Neural cell (in vitro differentiated cells): ENCODE results near the gene HS3ST6. TPM values are rescaled to one million over a fixed set of nuclear protein-coding genes. Genes with fewer than 3 reads are reported as not detected.

Experiments used
- H2AFZ ChIP-seq: fragments of 200-600, 300-800 bp; sonication (generic), shearing (Covaris generic); 2 replicates; pipeline ENCODE4 v1.6.0; 2014; ENCODE audit warnings: low read depth, mild to moderate bottlenecking, antibody characterized with exemption, low read length, moderate library complexity
- H3F3A ChIP-seq: fragments of 200-600 bp; shearing (Covaris generic); 2 replicates; pipeline ENCODE4 v1.6.1; 2016; ENCODE audit warnings: mild to moderate bottlenecking, moderate library complexity, mixed read lengths, antibody characterized with exemption, low read length; ENCODE audit not compliant: insufficient read depth, poor library complexity, severe bottlenecking
- H3K27ac ChIP-seq: fragments of 200-600, 300-800 bp; sonication (generic), shearing (Covaris generic); 2 replicates; pipeline ENCODE4 v1.5.1; 2014; ENCODE audit warnings: mild to moderate bottlenecking, low read length, moderate library complexity
- H3K27me3 ChIP-seq: fragments of 300-800, 200-600 bp; sonication (generic), shearing (Covaris generic); 2 replicates; pipeline ENCODE4 v1.6.0; 2014; ENCODE audit warnings: mild to moderate bottlenecking, low read depth, low read length, moderate library complexity; ENCODE audit not compliant: insufficient read depth
- H3K36me3 ChIP-seq: fragments of 300-800, 200-600 bp; sonication (generic), shearing (Covaris generic); 2 replicates; pipeline ENCODE4 v1.5.1; 2014; ENCODE audit warnings: mild to moderate bottlenecking, antibody characterized with exemption, low read length, moderate library complexity; ENCODE audit not compliant: insufficient read depth
- H3K4me2 ChIP-seq: fragments of 300-800, 200-600 bp; sonication (generic), shearing (Covaris generic); 2 replicates; pipeline ENCODE4 v1.6.0; 2014; ENCODE audit warnings: mild to moderate bottlenecking, low read length
- H3K4me3 ChIP-seq: fragments of 300-800, 200-600 bp; sonication (generic), shearing (Covaris generic); 2 replicates; pipeline ENCODE4 v1.5.1; 2014; ENCODE audit warnings: mild to moderate bottlenecking, low read length, moderate library complexity
- H3K79me2 ChIP-seq: fragments of 200-600 bp; shearing (Covaris generic); replicated peaks from 2 replicates; pipeline ENCODE4 v1.6.0; 2014; ENCODE audit warnings: mild to moderate bottlenecking, low read length, moderate library complexity; ENCODE audit not compliant: insufficient read depth
- H3K9ac ChIP-seq: fragments of 300-800, 200-600 bp; sonication (generic), shearing (Covaris generic); 2 replicates; pipeline ENCODE4 v1.6.1; 2016; ENCODE audit warnings: mild to moderate bottlenecking, low read length, mixed read lengths
- H3K9me2 ChIP-seq: fragments of 200-600 bp; shearing (Covaris generic); 2 replicates; pipeline ENCODE4 v1.6.1; 2016; ENCODE audit warnings: mild to moderate bottlenecking, low read length, mixed read lengths; ENCODE audit not compliant: insufficient read depth
- H3K9me3 ChIP-seq: fragments of 200-600, 300-800 bp; sonication (generic), shearing (Covaris generic); 2 replicates; pipeline ENCODE4 v1.6.1; 2016; ENCODE audit warnings: mild to moderate bottlenecking, mixed run types, low read length, moderate library complexity, mixed read lengths
- H4K20me1 ChIP-seq: fragments of 200-600 bp; shearing (Covaris generic); 2 replicates; pipeline ENCODE4 v1.6.1; 2016; ENCODE audit warnings: mild to moderate bottlenecking, mixed run types; ENCODE audit not compliant: insufficient read depth
- EP300 ChIP-seq: fragments of 450-650 bp; conservative IDR thresholded peaks from 2 replicates; pipeline ENCODE4 v1.6.1; 2014; ENCODE audit warnings: antibody characterized with exemption, mild to moderate bottlenecking, moderate library complexity; ENCODE audit not compliant: poor library complexity, severe bottlenecking
- EZH2 ChIP-seq: fragments of 200-600, 300-800 bp; shearing (Covaris generic), sonication (generic); IDR thresholded peaks from 2 replicates; pipeline ENCODE4 v1.6.1; 2014; ENCODE audit warnings: antibody characterized with exemption, low read length, borderline replicate concordance, mild to moderate bottlenecking; ENCODE audit not compliant: insufficient read depth, poor library complexity, severe bottlenecking
- MXI1 ChIP-seq: fragments of 450-650 bp; conservative IDR thresholded peaks from 2 replicates; pipeline ENCODE4 v1.6.1; 2014; ENCODE audit warnings: antibody characterized with exemption, mild to moderate bottlenecking; ENCODE audit not compliant: poor library complexity, severe bottlenecking
- POLR2AphosphoS5 ChIP-seq: IDR thresholded peaks from 2 replicates; pipeline ENCODE4 v1.6.1; 2012
- RAD21 ChIP-seq: fragments of 450-650 bp; conservative IDR thresholded peaks from 2 replicates; pipeline ENCODE4 v1.6.1; 2014; ENCODE audit warnings: antibody characterized with exemption, mild to moderate bottlenecking, moderate library complexity
- SMC3 ChIP-seq: fragments of 450-650 bp; conservative IDR thresholded peaks from 2 replicates; pipeline ENCODE4 v1.6.1; 2014; ENCODE audit warnings: antibody characterized with exemption, mild to moderate bottlenecking, moderate library complexity; ENCODE audit not compliant: poor library complexity
- TAF1 ChIP-seq: IDR thresholded peaks from 2 replicates; pipeline ENCODE4 v1.6.1; 2012; ENCODE audit warnings: low read depth
- polyA plus RNA-seq: library from polyadenylated mRNA; depleted of rRNA; stranded (reverse); fragments of >200 nt; gene quantifications from 2 replicates; pipeline ENCODE4 v1.2.3, GENCODE V29; 2014
- TF ChIP-seq, protein P1 (sequence below): fragments of 450-650 bp; IDR thresholded peaks from 2 replicates; pipeline ENCODE4 v1.5.1; 2014; ENCODE audit warnings: antibody characterized with exemption, mild to moderate bottlenecking, moderate library complexity; ENCODE audit not compliant: poor library complexity, severe bottlenecking
- TF ChIP-seq, protein P2 (sequence below): IDR thresholded peaks from 2 replicates; pipeline ENCODE4 v1.6.1; 2012; ENCODE audit warnings: borderline replicate concordance

The HS3ST6 gene
- polyA plus RNA-seq, 1 donor from 2014 or later: not detected

DNA sequence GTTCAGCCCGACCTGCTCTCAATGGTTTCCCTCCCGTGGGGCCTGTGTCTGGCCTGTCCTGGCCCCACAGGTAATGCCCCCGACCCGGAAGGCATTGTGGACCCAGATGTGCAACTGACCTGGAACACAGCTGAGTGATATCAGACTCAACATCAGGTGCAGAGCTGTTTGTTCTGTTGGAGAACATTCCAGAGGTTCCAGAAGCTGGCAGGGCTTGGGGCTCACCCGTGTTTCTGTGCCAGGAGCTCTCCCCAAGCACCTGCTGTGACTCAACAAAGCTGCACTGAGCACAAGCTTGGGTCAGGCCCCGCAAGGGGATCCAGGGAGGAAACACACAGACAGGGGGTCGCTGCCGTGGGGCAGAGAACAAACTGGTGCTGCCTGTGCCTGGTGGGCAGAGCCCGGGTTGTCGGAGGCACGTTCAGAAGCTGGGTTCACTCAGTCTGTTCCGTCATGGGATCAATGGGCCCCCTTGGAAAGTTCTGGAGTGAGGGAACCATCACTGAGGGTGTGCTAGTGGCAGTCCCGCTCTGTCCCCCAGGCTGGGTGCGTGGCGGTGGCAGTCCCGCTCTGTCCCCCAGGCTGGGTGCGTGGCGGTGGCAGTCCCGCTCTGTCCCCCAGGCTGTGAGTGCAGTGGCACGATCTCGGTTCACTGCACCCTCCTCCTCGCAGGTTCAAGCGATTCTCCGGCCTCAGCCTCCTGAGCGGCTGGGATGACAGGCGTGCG, 22.1 kb downstream of the HS3ST6 start:
- Histone ChIP-seq H3K9me2 (no peaks in the 10 kb centered on the region), H2AFZ (no peak overlapping the region), H3K9ac (no peak overlapping the region), H3K36me3 (no peaks in the 10 kb centered on the region), H3K4me2 (no peak overlapping the region), H4K20me1 (no peaks in the 10 kb centered on the region), H3K27me3 (no peaks in the 10 kb centered on the region), H3K79me2 (no peaks in the 10 kb centered on the region), H3K27ac (no peak overlapping the region), H3K4me3 (no peak overlapping the region), H3K9me3 (no peaks in the 10 kb centered on the region), H3F3A (no peaks in the 10 kb centered on the region)
- TF ChIP-seq MXI1: no peak
- TF ChIP-seq TAF1: no peak

DNA sequence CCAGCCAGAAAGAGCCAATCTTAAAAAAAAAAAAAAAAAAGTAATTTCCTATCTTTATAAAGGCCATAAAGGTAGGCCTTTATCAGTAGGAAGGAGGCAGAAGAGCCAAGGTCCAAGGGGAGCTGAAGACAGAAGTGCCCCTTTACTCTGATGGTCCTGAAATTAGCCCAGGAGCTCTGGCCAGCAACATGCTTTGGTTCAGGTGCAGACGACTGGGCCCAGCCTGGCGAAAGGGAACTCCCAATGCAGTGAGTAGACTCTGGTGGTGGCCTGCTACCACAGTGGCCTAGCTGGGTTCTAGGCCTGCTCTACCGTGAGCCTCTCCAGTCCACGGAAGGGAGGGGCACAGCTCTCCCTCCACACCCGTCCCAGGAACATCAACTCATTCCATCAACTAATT, 23.1 kb downstream of the HS3ST6 start:
- no peaks in the 10 kb centered on the region for H3K79me2 ChIP-seq
- no peak for TF ChIP-seq MXI1
- no peak for TF ChIP-seq POLR2AphosphoS5
- no peak for TF ChIP-seq RAD21
- TF ChIP-seq TAF1: no peak
- no peak overlapping the region for H3K27ac ChIP-seq
- H3K9ac ChIP-seq: no peak overlapping the region
- no peaks in the 10 kb centered on the region for H3F3A ChIP-seq
- no peaks in the 10 kb centered on the region for H3K9me2 ChIP-seq
- H2AFZ ChIP-seq: no peak overlapping the region
- H4K20me1 ChIP-seq: no peaks in the 10 kb centered on the region
- H3K27me3 ChIP-seq: no peaks in the 10 kb centered on the region
- H3K36me3 ChIP-seq: no peaks in the 10 kb centered on the region
- H3K9me3 ChIP-seq: no peaks in the 10 kb centered on the region
- H3K4me2 ChIP-seq: no peak overlapping the region
- H3K4me3 ChIP-seq: no peak overlapping the region

DNA sequence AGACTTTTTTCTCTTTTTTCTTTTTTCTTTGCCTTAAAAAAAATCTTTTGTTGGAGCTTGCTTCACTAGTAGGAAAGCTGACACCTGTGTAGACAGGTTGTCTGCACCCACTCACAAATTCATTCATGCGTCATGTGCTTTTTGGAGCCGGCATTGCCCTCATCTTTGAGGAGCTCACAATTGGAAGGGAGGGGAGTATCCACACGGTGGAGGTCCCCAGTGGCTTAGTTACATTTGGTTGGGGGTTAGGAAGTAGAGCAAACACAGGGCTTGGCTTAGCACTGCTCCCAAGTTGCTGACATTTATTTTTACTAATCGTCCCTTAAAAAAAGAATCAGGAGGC, 27.5 kb downstream of the HS3ST6 start:
- no peak overlapping the region for H3K27ac ChIP-seq
- no peaks in the 10 kb centered on the region for H3K79me2 ChIP-seq
- no peaks in the 10 kb centered on the region for H3K9me3 ChIP-seq
- no peak overlapping the region for H2AFZ ChIP-seq
- H3F3A ChIP-seq: no peaks in the 10 kb centered on the region
- H3K36me3 ChIP-seq: no peaks in the 10 kb centered on the region
- H3K9me2 ChIP-seq: no peaks in the 10 kb centered on the region
- no peaks in the 10 kb centered on the region for H3K27me3 ChIP-seq
- TF ChIP-seq SMC3 (no peak), EP300 (no peak), MXI1 (no peak), POLR2AphosphoS5 (no peak), RAD21 (no peak), TAF1 (no peak), EZH2 (no peak)
- TF ChIP-seq, protein P1, sequence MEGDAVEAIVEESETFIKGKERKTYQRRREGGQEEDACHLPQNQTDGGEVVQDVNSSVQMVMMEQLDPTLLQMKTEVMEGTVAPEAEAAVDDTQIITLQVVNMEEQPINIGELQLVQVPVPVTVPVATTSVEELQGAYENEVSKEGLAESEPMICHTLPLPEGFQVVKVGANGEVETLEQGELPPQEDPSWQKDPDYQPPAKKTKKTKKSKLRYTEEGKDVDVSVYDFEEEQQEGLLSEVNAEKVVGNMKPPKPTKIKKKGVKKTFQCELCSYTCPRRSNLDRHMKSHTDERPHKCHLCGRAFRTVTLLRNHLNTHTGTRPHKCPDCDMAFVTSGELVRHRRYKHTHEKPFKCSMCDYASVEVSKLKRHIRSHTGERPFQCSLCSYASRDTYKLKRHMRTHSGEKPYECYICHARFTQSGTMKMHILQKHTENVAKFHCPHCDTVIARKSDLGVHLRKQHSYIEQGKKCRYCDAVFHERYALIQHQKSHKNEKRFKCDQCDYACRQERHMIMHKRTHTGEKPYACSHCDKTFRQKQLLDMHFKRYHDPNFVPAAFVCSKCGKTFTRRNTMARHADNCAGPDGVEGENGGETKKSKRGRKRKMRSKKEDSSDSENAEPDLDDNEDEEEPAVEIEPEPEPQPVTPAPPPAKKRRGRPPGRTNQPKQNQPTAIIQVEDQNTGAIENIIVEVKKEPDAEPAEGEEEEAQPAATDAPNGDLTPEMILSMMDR: no peak
- TF ChIP-seq, protein P2, sequence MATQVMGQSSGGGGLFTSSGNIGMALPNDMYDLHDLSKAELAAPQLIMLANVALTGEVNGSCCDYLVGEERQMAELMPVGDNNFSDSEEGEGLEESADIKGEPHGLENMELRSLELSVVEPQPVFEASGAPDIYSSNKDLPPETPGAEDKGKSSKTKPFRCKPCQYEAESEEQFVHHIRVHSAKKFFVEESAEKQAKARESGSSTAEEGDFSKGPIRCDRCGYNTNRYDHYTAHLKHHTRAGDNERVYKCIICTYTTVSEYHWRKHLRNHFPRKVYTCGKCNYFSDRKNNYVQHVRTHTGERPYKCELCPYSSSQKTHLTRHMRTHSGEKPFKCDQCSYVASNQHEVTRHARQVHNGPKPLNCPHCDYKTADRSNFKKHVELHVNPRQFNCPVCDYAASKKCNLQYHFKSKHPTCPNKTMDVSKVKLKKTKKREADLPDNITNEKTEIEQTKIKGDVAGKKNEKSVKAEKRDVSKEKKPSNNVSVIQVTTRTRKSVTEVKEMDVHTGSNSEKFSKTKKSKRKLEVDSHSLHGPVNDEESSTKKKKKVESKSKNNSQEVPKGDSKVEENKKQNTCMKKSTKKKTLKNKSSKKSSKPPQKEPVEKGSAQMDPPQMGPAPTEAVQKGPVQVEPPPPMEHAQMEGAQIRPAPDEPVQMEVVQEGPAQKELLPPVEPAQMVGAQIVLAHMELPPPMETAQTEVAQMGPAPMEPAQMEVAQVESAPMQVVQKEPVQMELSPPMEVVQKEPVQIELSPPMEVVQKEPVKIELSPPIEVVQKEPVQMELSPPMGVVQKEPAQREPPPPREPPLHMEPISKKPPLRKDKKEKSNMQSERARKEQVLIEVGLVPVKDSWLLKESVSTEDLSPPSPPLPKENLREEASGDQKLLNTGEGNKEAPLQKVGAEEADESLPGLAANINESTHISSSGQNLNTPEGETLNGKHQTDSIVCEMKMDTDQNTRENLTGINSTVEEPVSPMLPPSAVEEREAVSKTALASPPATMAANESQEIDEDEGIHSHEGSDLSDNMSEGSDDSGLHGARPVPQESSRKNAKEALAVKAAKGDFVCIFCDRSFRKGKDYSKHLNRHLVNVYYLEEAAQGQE: no peak
- H4K20me1 ChIP-seq: no peaks in the 10 kb centered on the region
- no peak overlapping the region for H3K9ac ChIP-seq
- H3K4me3 ChIP-seq: no peak overlapping the region
- no peak overlapping the region for H3K4me2 ChIP-seq
